HepG2 (cell line): ENCODE measurements around the gene GRK5. TPM values are rescaled to one million over a fixed set of nuclear protein-coding genes. Genes with fewer than 3 reads are reported as not detected.

ENCODE experiments used
- ATAC-seq: fragments of 200-7000 bp; cut with Tn5 transposase; 3 replicates; pipeline ENCODE4 v1.9.1; 2020; ENCODE audit warnings: mild to moderate bottlenecking, moderate library complexity
- BruUV-seq: library from RNA; stranded (reverse); fragments of 400-500 nt; replicated peaks from 2 replicates; lab custom pipeline; 2021; lab: Mats Ljungman, UMichigan
- CTCF ChIA-PET: fragments of 300-600 bp; formaldehyde crosslinking; extraction: SDS; loops from one replicate; lab custom pipeline; 2021; ENCODE audit warnings: low total read pairs, inconsistent platforms, low intra/inter-chr PET ratio; lab: Yijun Ruan, JAX
- POLR2A ChIA-PET: fragments of 350-600 bp; sonication (Branson Sonifier 250); formaldehyde crosslinking; loops from one replicate; lab custom pipeline; 2020; ENCODE audit warnings: antibody characterized with exemption, inconsistent platforms; lab: Yijun Ruan, JAX
- DNase-seq: peaks from one replicate; pipeline ENCODE4 v3.0.0-alpha.2; 2015; ENCODE audit warnings: low spot score
- FAIRE-seq: peaks from 3 replicates; lab custom pipeline; 2011; peaks lifted over from hg19 to GRCh38; lab: Jason Lieb, UNC
- H2AFZ ChIP-seq: one replicate; pipeline ENCODE4 v1.6.1; 2011; ENCODE audit warnings: low read length, inconsistent platforms
- H3K27ac ChIP-seq: fragments of 300-600 bp; 3 replicates; pipeline ENCODE4 v1.8.0; 2011; ENCODE audit warnings: mixed run types, mild to moderate bottlenecking, mixed read lengths, low read length, inconsistent platforms; ENCODE audit not compliant: insufficient read depth; ENCODE audit errors: extremely low read length
- H3K27me3 ChIP-seq, 2 experiments: fragments of 200-600 bp in 1 of 2; 2 replicates in 1 of 2; 3 replicates in 1 of 2; pipeline versions ENCODE4 v1.6.0 to v1.8.0; 2011; ENCODE audit warnings: low read length in 2 of 2, mild to moderate bottlenecking in 2 of 2, moderate library complexity in 2 of 2, inconsistent platforms in 1 of 2; ENCODE audit not compliant: insufficient read depth in 2 of 2, control insufficient read depth in 1 of 2
- H3K36me3 ChIP-seq, 2 experiments: fragments of 200-600 bp in 1 of 2; replicated peaks in 1 of 2; 2 replicates in 1 of 2; 3 replicates in 1 of 2; pipeline versions ENCODE4 v1.5.1 to v1.8.0; 2011; ENCODE audit warnings: low read length in 2 of 2, inconsistent platforms in 1 of 2; ENCODE audit not compliant: insufficient read depth in 2 of 2, control insufficient read depth in 1 of 2
- H3K4me1 ChIP-seq: 2 replicates; pipeline ENCODE4 v1.5.1; 2012; ENCODE audit warnings: low read length, inconsistent platforms; ENCODE audit not compliant: insufficient read depth
- H3K4me2 ChIP-seq: 2 replicates; pipeline ENCODE4 v1.6.0; 2011; ENCODE audit warnings: low read depth, low read length, inconsistent platforms
- H3K4me3 ChIP-seq, 3 experiments: fragments of 200-600 bp in 1 of 3; sonication (generic), shearing (Covaris generic) in 1 of 3; replicated peaks in 1 of 3; 2 replicates each; pipeline ENCODE4 v1.5.1; 2011 to 2016; ENCODE audit warnings: low read length in 3 of 3, inconsistent platforms in 2 of 3, low read depth in 2 of 3, mild to moderate bottlenecking in 2 of 3, control low read depth in 1 of 3, mixed read lengths in 1 of 3; ENCODE audit not compliant: insufficient read depth in 1 of 3
- H3K79me2 ChIP-seq: one replicate; pipeline ENCODE4 v1.6.1; 2011; ENCODE audit warnings: low read length, inconsistent platforms; ENCODE audit not compliant: insufficient read depth
- H3K9ac ChIP-seq: 2 replicates; pipeline ENCODE4 v1.6.0; 2011; ENCODE audit warnings: mild to moderate bottlenecking, low read depth, low read length, inconsistent platforms; ENCODE audit not compliant: insufficient read depth
- H3K9me3 ChIP-seq: 2 replicates; pipeline ENCODE4 v1.5.1; 2012; ENCODE audit warnings: mild to moderate bottlenecking, low read length
- H4K20me1 ChIP-seq: 2 replicates; pipeline ENCODE4 v1.6.0; 2011; ENCODE audit warnings: inconsistent platforms, mild to moderate bottlenecking, low read length, moderate library complexity; ENCODE audit not compliant: insufficient read depth
- ATF5 ChIP-seq: sonication (generic); formaldehyde crosslinking; IDR thresholded peaks from 2 replicates; pipeline ENCODE4 v1.4.0; 2020; ENCODE audit warnings: mild to moderate bottlenecking, low read depth, missing genetic modification reagents
- CSRNP1 ChIP-seq: sonication (generic); formaldehyde crosslinking; IDR thresholded peaks from 2 replicates; pipeline ENCODE4 v1.8.1; 2023; ENCODE audit warnings: mild to moderate bottlenecking, missing genetic modification reagents
- JUNB ChIP-seq: sonication (generic); formaldehyde crosslinking; IDR thresholded peaks from 2 replicates; pipeline ENCODE4 v1.8.0; 2022; ENCODE audit warnings: missing genetic modification reagents, mild to moderate bottlenecking, borderline replicate concordance
- MBNL3 ChIP-seq: fragments of 250-450 bp; sonication (Bioruptor Pico); conservative IDR thresholded peaks from 2 replicates; pipeline ENCODE4 v1.8.0; 2022; ENCODE audit warnings: mild to moderate bottlenecking, inconsistent platforms
- PAF1 ChIP-seq: IDR thresholded peaks from 2 replicates; pipeline ENCODE4 v1.6.1; 2016; ENCODE audit warnings: missing genetic modification reagents, missing compliant biosample characterization
- PBX2 ChIP-seq: IDR thresholded peaks from 2 replicates; pipeline ENCODE4 v1.6.1; 2016; ENCODE audit warnings: control low read depth
- SALL2 ChIP-seq: sonication (generic); formaldehyde crosslinking; IDR thresholded peaks from 2 replicates; pipeline ENCODE4 v1.8.1; 2023; ENCODE audit warnings: mild to moderate bottlenecking, missing genetic modification reagents, inconsistent platforms
- SSRP1 ChIP-seq: IDR thresholded peaks from 2 replicates; pipeline ENCODE4 v1.6.1; 2016; ENCODE audit warnings: control low read depth
- ZNF275 ChIP-seq: sonication (generic); formaldehyde crosslinking; IDR thresholded peaks from 2 replicates; pipeline ENCODE4 v1.8.0; 2022; ENCODE audit warnings: missing genetic modification reagents, mild to moderate bottlenecking, inconsistent platforms, borderline replicate concordance
- ZNF432 ChIP-seq: sonication (generic); formaldehyde crosslinking; IDR thresholded peaks from 2 replicates; pipeline ENCODE4 v1.5.0; 2020; ENCODE audit warnings: missing genetic modification reagents, mild to moderate bottlenecking, borderline replicate concordance
- ZNF503 ChIP-seq: sonication (generic); formaldehyde crosslinking; IDR thresholded peaks from 2 replicates; pipeline ENCODE4 v1.4.0; 2020; ENCODE audit warnings: missing genetic modification reagents
- ZNF589 ChIP-seq: sonication (generic); formaldehyde crosslinking; conservative IDR thresholded peaks from 2 replicates; pipeline ENCODE4 v1.8.0; 2022; ENCODE audit warnings: mild to moderate bottlenecking, moderate library complexity, missing genetic modification reagents
- WGBS: methylation state at CpG from one replicate; pipeline ENCODE4 v1.1.6; 2017; ENCODE audit warnings: low lambda C conversion rate; 5-methylcytosine and 5-hydroxymethylcytosine counted together
- in situ Hi-C: cut with HindIII; loops from 2 replicates; pipeline ENCODE4 v1.10.0; 2017; ENCODE audit warnings: low pct_unique_long_range_greater_than_20kb; ENCODE audit not compliant: extremely low pct_ligation_motif_present
- intact Hi-C: fragments of 100-400 bp; cut with micrococcal nuclease; formaldehyde crosslinking; loops from one replicate; pipeline ENCODE4 v1.10.0; 2022; ENCODE audit not compliant: unreplicated experiment
- polyA plus RNA-seq, 8 experiments: library from polyadenylated mRNA; depleted of rRNA in 3 of 8; stranded (reverse) in 7 of 8; unstranded in 1 of 8; fragments of >200 nt; fragmentation: Illumina TruSeq in 4 of 8; extraction: Trizol in 4 of 8; gene quantifications; 2 replicates each; pipeline versions ENCODE4 v1.2.1 to v1.2.3, GENCODE V29; 2011 to 2016; ENCODE audit warnings: low read depth in 4 of 8, missing spikeins in 1 of 8, mixed read lengths in 1 of 8; ENCODE audit not compliant: insufficient read depth in 1 of 8
- total RNA-seq, 5 experiments: library from RNA; depleted of rRNA; stranded (reverse); fragments of >200 nt; fragmentation: Illumina TruSeq; extraction: Trizol; gene quantifications; 2 replicates each; pipeline ENCODE4 v1.2.3, GENCODE V29; 2016; ENCODE audit warnings: low read depth in 1 of 5

The GRK5 gene
- total and polyA plus RNA-seq, 2 of the 13 experiments (the other 11 are each of a cell fraction or from before 2014, with no cell fraction given): 10.4 to 12.6 TPM

GRCh38 chr10:119420950-119421875, 213.8 kb downstream of the GRK5 start (continued):
- TF ChIP-seq ZNF503 (CRISPR knock-in tag): no peak
- no peak for TF ChIP-seq ZNF432
- no peak for TF ChIP-seq SALL2

GRCh38 chr10:119421891-119422681, 214.7 kb downstream of the GRK5 start:
- in situ Hi-C loops: no loop called here
- no peak for TF ChIP-seq ATF5 (CRISPR knock-in tag)
- TF ChIP-seq JUNB (CRISPR knock-in tag): no peak
- TF ChIP-seq PBX2 (CRISPR knock-in tag): no peak
- TF ChIP-seq SSRP1 (CRISPR knock-in tag): no peak
- TF ChIP-seq ZNF275 (CRISPR knock-in tag): no peak
- no peak for TF ChIP-seq PAF1 (CRISPR knock-in tag)
- TF ChIP-seq ZNF589 (CRISPR knock-in tag): no peak
- no peak for TF ChIP-seq CSRNP1
- no peak for TF ChIP-seq MBNL3

More at GRCh38 chr10:119421891-119422681, 214.7 kb downstream of the GRK5 start:
- no TSS peak for BruUV-seq
- no peak overlapping the region for H2AFZ ChIP-seq
- H3K79me2 ChIP-seq: no peaks in the 10 kb centered on the region
- H3K9ac ChIP-seq: no peak overlapping the region
- ChIA-PET POLR2A (no interaction called here), CTCF (no interaction called here)
- peaks cover 4 to 17% of the 10 kb centered on the region in 2 experiments; a peak in 3 of 5 replicates for H3K36me3 ChIP-seq
- DNase-seq: no peak
- no peaks in the 10 kb centered on the region for H3K27me3 ChIP-seq
- H3K4me3 ChIP-seq: no peak overlapping the region
- H3K27ac ChIP-seq: no peak overlapping the region
- no peak for FAIRE-seq
- H3K4me1 ChIP-seq: no peaks in the 10 kb centered on the region
- H3K4me2 ChIP-seq: no peak overlapping the region
- no peaks in the 10 kb centered on the region for H4K20me1 ChIP-seq
- intact Hi-C loops: no loop called here
- no peaks in the 10 kb centered on the region for H3K9me3 ChIP-seq
- ATAC-seq: no peak
- WGBS: 95% methylated on average over 10 of the region's 11 CpGs
